GM12878 (cell line): ENCODE results near the gene EFHC1. TPM values are rescaled to one million over a fixed set of nuclear protein-coding genes. Genes with fewer than 3 reads are reported as not detected.

Experiments used
- BCL11A ChIP-seq: IDR thresholded peaks from 2 replicates; pipeline ENCODE4 v1.6.1; 2011; ENCODE audit warnings: low read depth, low read length
- CHD2 ChIP-seq: IDR thresholded peaks from 2 replicates; pipeline ENCODE4 v1.6.1; 2011; ENCODE audit warnings: low read depth, low read length, improper control_type of control experiment, borderline replicate concordance
- EP300 ChIP-seq, 2 experiments: fragments of 150-350 bp in 1 of 2; IDR thresholded peaks; 2 replicates each; pipeline ENCODE4 v1.6.1; 2011 to 2012; ENCODE audit warnings: low read depth in 2 of 2, low read length in 2 of 2, borderline replicate concordance in 1 of 2, improper control_type of control experiment in 1 of 2, inconsistent platforms in 1 of 2; ENCODE audit not compliant: control insufficient read depth in 1 of 2
- EZH2 ChIP-seq: IDR thresholded peaks from 2 replicates; pipeline ENCODE4 v1.6.1; 2012; ENCODE audit warnings: low read depth, mild to moderate bottlenecking, control low read depth, inconsistent platforms, low read length, borderline replicate concordance; ENCODE audit not compliant: control insufficient read depth
- FOXM1 ChIP-seq: IDR thresholded peaks from 2 replicates; pipeline ENCODE4 v1.6.1; 2012; ENCODE audit warnings: low read depth, mild to moderate bottlenecking, inconsistent platforms, low read length, moderate library complexity
- IKZF2 ChIP-seq, 2 experiments: fragments of 450-650 bp; IDR thresholded peaks; 2 replicates each; pipeline ENCODE4 v1.6.1; 2017; ENCODE audit warnings: mild to moderate bottlenecking in 2 of 2, moderate library complexity in 2 of 2
- IRF4 ChIP-seq: IDR thresholded peaks from 2 replicates; pipeline ENCODE4 v1.6.1; 2011; ENCODE audit warnings: low read depth, low read length
- MXI1 ChIP-seq: fragments of 150-350 bp; IDR thresholded peaks from 2 replicates; pipeline ENCODE4 v1.6.1; 2011; ENCODE audit warnings: low read depth, mild to moderate bottlenecking, inconsistent platforms, low read length, improper control_type of control experiment
- NR2C2 ChIP-seq: IDR thresholded peaks from 2 replicates; pipeline ENCODE4 v1.6.1; 2011; ENCODE audit warnings: borderline replicate concordance, low read depth; ENCODE audit not compliant: control insufficient read depth, insufficient read length
- PAX5 ChIP-seq: IDR thresholded peaks from 2 replicates; pipeline ENCODE4 v1.6.1; 2011; ENCODE audit warnings: low read depth, low read length, borderline replicate concordance
- RAD21 ChIP-seq: IDR thresholded peaks from 2 replicates; pipeline ENCODE4 v1.6.1; 2011; ENCODE audit warnings: mild to moderate bottlenecking, low read depth, low read length, moderate library complexity; ENCODE audit not compliant: insufficient read depth
- RUNX3 ChIP-seq: IDR thresholded peaks from 2 replicates; pipeline ENCODE4 v1.6.1; 2012; ENCODE audit warnings: low read length, inconsistent platforms
- SP1 ChIP-seq: IDR thresholded peaks from one replicate; pipeline ENCODE4 v1.6.1; 2011; ENCODE audit warnings: low read depth, low read length
- STAT3 ChIP-seq: IDR thresholded peaks from 2 replicates; pipeline ENCODE4 v1.6.1; 2011; ENCODE audit warnings: low read depth, low read length, improper control_type of control experiment
- TAF1 ChIP-seq: IDR thresholded peaks from 2 replicates; pipeline ENCODE4 v1.6.1; 2011; ENCODE audit warnings: mild to moderate bottlenecking, low read depth, low read length, borderline replicate concordance
- TCF12 ChIP-seq: IDR thresholded peaks from 2 replicates; pipeline ENCODE4 v1.6.1; 2011; ENCODE audit warnings: low read depth, mild to moderate bottlenecking, low read length
- TCF3 ChIP-seq: IDR thresholded peaks from 2 replicates; pipeline ENCODE4 v1.6.1; 2012; ENCODE audit warnings: low read depth, mild to moderate bottlenecking, low read length, borderline replicate concordance; ENCODE audit not compliant: insufficient read depth
- USF1 ChIP-seq: IDR thresholded peaks from 2 replicates; pipeline ENCODE4 v1.6.1; 2011; ENCODE audit warnings: borderline replicate concordance, low read depth, mild to moderate bottlenecking, moderate library complexity, mixed read lengths, low read length; ENCODE audit not compliant: insufficient read depth; ENCODE audit errors: extremely low read length
- YY1 ChIP-seq: IDR thresholded peaks from 2 replicates; pipeline ENCODE4 v1.6.1; 2011; ENCODE audit warnings: low read depth, mild to moderate bottlenecking, low read length
- ZBTB11 ChIP-seq: fragments of 450-650 bp; formaldehyde crosslinking; IDR thresholded peaks from 2 replicates; pipeline ENCODE4 v1.5.0; 2022; ENCODE audit warnings: mild to moderate bottlenecking, missing genetic modification characterization
- ZNF207 ChIP-seq: fragments of 450-650 bp; IDR thresholded peaks from 2 replicates; pipeline ENCODE4 v1.6.1; 2014; ENCODE audit warnings: antibody characterized with exemption, mild to moderate bottlenecking, borderline replicate concordance
- ZNF687 ChIP-seq: fragments of 450-650 bp; IDR thresholded peaks from 2 replicates; pipeline ENCODE4 v1.6.1; 2017; ENCODE audit warnings: mild to moderate bottlenecking, moderate library complexity
- polyA plus RNA-seq, 11 experiments: library from polyadenylated mRNA; depleted of rRNA in 4 of 11; unstranded in 6 of 11; stranded (reverse) in 5 of 11; fragments of >200 nt; fragmentation: Nextera tagmentation in 4 of 11; fragmentation: Illumina TruSeq in 1 of 11; extraction: Ambion mirVana in 4 of 11; extraction: Trizol in 1 of 11; gene quantifications; 1 replicate in 1 of 11; 2 replicates in 10 of 11; pipeline versions ENCODE4 v1.2.1 to v1.2.3, GENCODE V29; 2011 to 2016; ENCODE audit warnings: inconsistent platforms in 2 of 11, missing spikeins in 2 of 11, low read depth in 1 of 11
- total RNA-seq, 4 experiments: library from RNA; depleted of rRNA in 3 of 4; stranded (reverse); fragments of >200 nt in 3 of 4; fragmentation: Illumina TruSeq in 1 of 4; extraction: Trizol in 1 of 4; gene quantifications; 2 replicates each; pipeline versions ENCODE4 v1.2.1 to v1.2.3, GENCODE V29; 2013 to 2021

The EFHC1 gene
- total and polyA plus RNA-seq, 10 of the 15 experiments (the other 5 are each of a cell fraction or from before 2014, with no cell fraction given) = 5.5 to 14.5 (median 8.8) TPM

- TF ChIP-seq USF1 (no peak), TAF1 (peak; percentile 37; the same call in 1 of the 2 replicates), NR2C2 (no peak), RAD21 (0 out of 2 replicates have a peak, but pooled peaks have one; percentile 19), CHD2 (peak; percentile 31; the same call in 1 of the 2 replicates), MXI1 (no peak), FOXM1 (no peak; the same call in none of the 2 replicates), SP1 (peak; percentile 64), YY1 (no peak), ZBTB11 (CRISPR knock-in tag) (no peak), EP300 (IDR thresholded peaks at IDR 0.05; ENCODE audit: borderline replicate concordance in 1 of 2, control insufficient read depth in 1 of 2, low read depth in 2 of 2, low read length in 2 of 2) (peak in 1 of 2 experiments; percentile 38; a peak in 3 of 4 replicates), BCL11A (peak; percentile 71), TCF12 (peak; percentile 78), IKZF2 (IDR thresholded peaks at IDR 0.05) (peak in 1 of 2 experiments; percentile 59; a peak in 2 of 4 replicates), RUNX3 (peak; percentile 93), EZH2 (no peak), ZNF207 (no peak), ZNF687 (peak; percentile 32; the same call in 1 of the 2 replicates), TCF3 (no peak), STAT3 (no peak), IRF4 (0 out of 2 replicates have a peak, but pooled peaks have one; percentile 44), PAX5 (peak; percentile 59; the same call in 1 of the 2 replicates)
Measured at GRCh38 chr6:52498538-52499017, 78.4 kb downstream of the EFHC1 start (continued).
